ENCODE measurements around the gene IGSF5. TPM values are rescaled to one million over a fixed set of nuclear protein-coding genes. Genes with fewer than 3 reads are reported as not detected.

The IGSF5 gene
- total and polyA plus RNA-seq, 4 donors, result 0.03 to 0.08 TPM; not detected in 2

GRCh38 chr21:39825250-39825649, 80.3 kb downstream of the IGSF5 start:
- no peak overlapping the region for H3K4me3 ChIP-seq (ENCODE audit: low read depth in 1 of 3, low read length in 3 of 3)
- no peak for TF ChIP-seq TAF1 (conservative IDR thresholded peaks at IDR 0.05)
- TF ChIP-seq, protein P1, sequence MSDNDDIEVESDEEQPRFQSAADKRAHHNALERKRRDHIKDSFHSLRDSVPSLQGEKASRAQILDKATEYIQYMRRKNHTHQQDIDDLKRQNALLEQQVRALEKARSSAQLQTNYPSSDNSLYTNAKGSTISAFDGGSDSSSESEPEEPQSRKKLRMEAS (IDR thresholded peaks at IDR 0.05), result no peak
- TF ChIP-seq, protein P2, sequence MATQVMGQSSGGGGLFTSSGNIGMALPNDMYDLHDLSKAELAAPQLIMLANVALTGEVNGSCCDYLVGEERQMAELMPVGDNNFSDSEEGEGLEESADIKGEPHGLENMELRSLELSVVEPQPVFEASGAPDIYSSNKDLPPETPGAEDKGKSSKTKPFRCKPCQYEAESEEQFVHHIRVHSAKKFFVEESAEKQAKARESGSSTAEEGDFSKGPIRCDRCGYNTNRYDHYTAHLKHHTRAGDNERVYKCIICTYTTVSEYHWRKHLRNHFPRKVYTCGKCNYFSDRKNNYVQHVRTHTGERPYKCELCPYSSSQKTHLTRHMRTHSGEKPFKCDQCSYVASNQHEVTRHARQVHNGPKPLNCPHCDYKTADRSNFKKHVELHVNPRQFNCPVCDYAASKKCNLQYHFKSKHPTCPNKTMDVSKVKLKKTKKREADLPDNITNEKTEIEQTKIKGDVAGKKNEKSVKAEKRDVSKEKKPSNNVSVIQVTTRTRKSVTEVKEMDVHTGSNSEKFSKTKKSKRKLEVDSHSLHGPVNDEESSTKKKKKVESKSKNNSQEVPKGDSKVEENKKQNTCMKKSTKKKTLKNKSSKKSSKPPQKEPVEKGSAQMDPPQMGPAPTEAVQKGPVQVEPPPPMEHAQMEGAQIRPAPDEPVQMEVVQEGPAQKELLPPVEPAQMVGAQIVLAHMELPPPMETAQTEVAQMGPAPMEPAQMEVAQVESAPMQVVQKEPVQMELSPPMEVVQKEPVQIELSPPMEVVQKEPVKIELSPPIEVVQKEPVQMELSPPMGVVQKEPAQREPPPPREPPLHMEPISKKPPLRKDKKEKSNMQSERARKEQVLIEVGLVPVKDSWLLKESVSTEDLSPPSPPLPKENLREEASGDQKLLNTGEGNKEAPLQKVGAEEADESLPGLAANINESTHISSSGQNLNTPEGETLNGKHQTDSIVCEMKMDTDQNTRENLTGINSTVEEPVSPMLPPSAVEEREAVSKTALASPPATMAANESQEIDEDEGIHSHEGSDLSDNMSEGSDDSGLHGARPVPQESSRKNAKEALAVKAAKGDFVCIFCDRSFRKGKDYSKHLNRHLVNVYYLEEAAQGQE (IDR thresholded peaks at IDR 0.05), result no peak
- TF ChIP-seq ATF3 (IDR thresholded peaks at IDR 0.05), result no peak
- TF ChIP-seq FOXA2 (IDR thresholded peaks at IDR 0.05), result no peak
- no peak for TF ChIP-seq CTCF (IDR thresholded peaks at IDR 0.05; ENCODE audit: low read depth, low read length, missing input control)
- TF ChIP-seq, protein P3, sequence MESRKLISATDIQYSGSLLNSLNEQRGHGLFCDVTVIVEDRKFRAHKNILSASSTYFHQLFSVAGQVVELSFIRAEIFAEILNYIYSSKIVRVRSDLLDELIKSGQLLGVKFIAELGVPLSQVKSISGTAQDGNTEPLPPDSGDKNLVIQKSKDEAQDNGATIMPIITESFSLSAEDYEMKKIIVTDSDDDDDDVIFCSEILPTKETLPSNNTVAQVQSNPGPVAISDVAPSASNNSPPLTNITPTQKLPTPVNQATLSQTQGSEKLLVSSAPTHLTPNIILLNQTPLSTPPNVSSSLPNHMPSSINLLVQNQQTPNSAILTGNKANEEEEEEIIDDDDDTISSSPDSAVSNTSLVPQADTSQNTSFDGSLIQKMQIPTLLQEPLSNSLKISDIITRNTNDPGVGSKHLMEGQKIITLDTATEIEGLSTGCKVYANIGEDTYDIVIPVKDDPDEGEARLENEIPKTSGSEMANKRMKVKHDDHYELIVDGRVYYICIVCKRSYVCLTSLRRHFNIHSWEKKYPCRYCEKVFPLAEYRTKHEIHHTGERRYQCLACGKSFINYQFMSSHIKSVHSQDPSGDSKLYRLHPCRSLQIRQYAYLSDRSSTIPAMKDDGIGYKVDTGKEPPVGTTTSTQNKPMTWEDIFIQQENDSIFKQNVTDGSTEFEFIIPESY (IDR thresholded peaks at IDR 0.05), result no peak
- no peak for TF ChIP-seq FOXA1 (IDR thresholded peaks at IDR 0.05)
- no peak for TF ChIP-seq NR2F2 (IDR thresholded peaks at IDR 0.05)
- TF ChIP-seq RXRA (IDR thresholded peaks at IDR 0.05), result no peak
- TF ChIP-seq RAD21 (IDR thresholded peaks at IDR 0.05), result no peak
- TF ChIP-seq GABPA (IDR thresholded peaks at IDR 0.05 in 1 of 2, conservative IDR thresholded peaks at IDR 0.05 in 1 of 2), result no peak
- no peak for TF ChIP-seq JUND (IDR thresholded peaks at IDR 0.05)
- TF ChIP-seq HNF4A (conservative IDR thresholded peaks at IDR 0.05), result no peak
- no peak for TF ChIP-seq EGR1 (IDR thresholded peaks at IDR 0.05; ENCODE audit: low read depth in 2 of 2)
- TF ChIP-seq YY1 (IDR thresholded peaks at IDR 0.05), result no peak
- no peak for TF ChIP-seq HNF4G (IDR thresholded peaks at IDR 0.05)
- TF ChIP-seq SP1 (IDR thresholded peaks at IDR 0.05), result no peak
- no peak overlapping the region for H3K27ac ChIP-seq (ENCODE audit: low read depth in 1 of 2, low read length in 2 of 2)
- no peak overlapping the region for H3K9ac ChIP-seq (ENCODE audit: low read depth in 1 of 2, low read length in 2 of 2)
- H3K36me3 ChIP-seq (ENCODE audit: control insufficient read depth in 4 of 4, insufficient read depth in 3 of 4, low read depth in 1 of 4, low read length in 3 of 4), result no peaks in the 10 kb centered on the region
- H3K9me3 ChIP-seq (ENCODE audit: control insufficient read depth in 4 of 4, low read length in 3 of 4), result peaks cover 0 to 2% (median 0%) of the 10 kb centered on the region in 4 donors
- peaks cover 0 to 6% (median 0%) of the 10 kb centered on the region in 4 donors for H3K27me3 ChIP-seq (ENCODE audit: control insufficient read depth in 4 of 4, insufficient read depth in 4 of 4, low read length in 3 of 4)
- H3K4me1 ChIP-seq (ENCODE audit: control insufficient read depth in 4 of 4, insufficient read depth in 4 of 4, low read length in 3 of 4), result no peaks in the 10 kb centered on the region
- 9% methylated on average over 1 of the region's 1 CpG for WGBS
- no peak for DNase-seq (ENCODE audit: low spot score)
